GM19193 (cell line): ENCODE results near the gene CACNG1.

ENCODE experiments used
- POLR2A ChIP-seq: IDR thresholded peaks from 4 replicates; pipeline ENCODE4 v1.6.1; 2011; ENCODE audit not compliant: insufficient read depth, insufficient read length; ENCODE audit errors: extremely low read depth

CACNG1 gene

GRCh38 chr17:67044016-67044772, at the start of gene CACNG1:
CACNG1 (plus strand) TSS chr17:67044554; CDS start chr17:67044661, 107 bp downstream.
- TF ChIP-seq POLR2A, result no peak

- no peak for TF ChIP-seq POLR2A
Observed at GRCh38 chr17:66994930-66995535, 49.3 kb upstream of the CACNG1 start.

- TF ChIP-seq POLR2A, result no peak
Observed at GRCh38 chr17:66995944-66996343, 48.4 kb upstream of the CACNG1 start.

- TF ChIP-seq POLR2A, result no peak
Observed at GRCh38 chr17:66996926-66997325, 47.4 kb upstream of the CACNG1 start.

DNA sequence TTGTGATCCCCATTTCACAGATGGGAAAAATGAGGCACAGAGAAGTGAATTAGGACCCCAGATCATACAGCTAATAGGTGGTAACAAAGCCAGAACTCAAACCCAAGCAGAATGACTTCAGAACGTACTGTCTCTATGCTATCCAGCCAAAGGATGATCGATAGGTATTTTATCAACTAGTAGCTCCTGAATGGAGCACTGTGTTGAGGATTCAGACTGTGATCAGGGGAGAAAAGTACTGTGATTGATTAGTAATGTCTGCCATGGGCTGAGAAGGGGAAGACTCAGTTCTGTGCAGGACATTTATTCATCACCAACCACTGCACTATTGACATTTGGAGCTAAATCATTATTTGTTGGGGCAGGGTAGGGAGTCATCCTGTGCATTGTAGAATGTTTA, 41.1 kb upstream of the CACNG1 start:
- TF ChIP-seq POLR2A, result no peak

- TF ChIP-seq POLR2A, result no peak
Observed at GRCh38 chr17:67004181-67004580, 40.2 kb upstream of the CACNG1 start.

- no peak for TF ChIP-seq POLR2A
Observed at GRCh38 chr17:67007266-67007665, 37.1 kb upstream of the CACNG1 start.

- TF ChIP-seq POLR2A, result no peak
Observed at GRCh38 chr17:67008101-67008500, 36.3 kb upstream of the CACNG1 start.

DNA sequence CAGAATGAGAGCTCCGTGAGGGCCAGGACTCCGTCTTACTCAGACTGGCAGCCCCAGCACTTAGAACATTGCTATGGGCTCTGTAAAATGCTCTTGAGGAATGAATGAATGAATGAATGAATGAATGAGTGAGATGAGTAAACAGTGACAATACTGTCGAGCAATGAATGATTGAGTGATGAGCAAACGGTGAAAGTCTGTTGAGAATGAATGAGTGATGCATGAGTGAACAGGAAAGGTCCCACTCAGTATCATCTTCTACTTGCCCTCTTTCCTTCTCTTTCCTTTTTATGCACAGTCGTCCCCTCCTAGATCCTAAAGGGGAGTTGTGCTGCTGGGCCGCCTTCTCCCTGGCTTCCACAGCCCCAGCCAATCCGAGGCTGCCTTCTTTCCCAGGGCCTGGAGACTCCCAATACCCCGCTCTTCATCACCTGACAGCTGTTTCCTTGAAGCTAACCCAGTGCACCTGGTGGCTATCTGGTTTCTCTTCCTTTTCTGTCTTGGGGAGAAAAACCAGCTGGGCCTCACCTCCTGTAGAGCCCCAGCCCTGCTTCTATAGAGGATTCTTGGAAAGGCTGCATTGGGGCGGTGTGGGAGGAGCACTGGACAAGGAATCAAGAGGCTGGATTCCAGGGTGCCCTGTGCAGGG, 32.7 kb upstream of the CACNG1 start:
- no peak for TF ChIP-seq POLR2A

- TF ChIP-seq POLR2A, result no peak
Observed at GRCh38 chr17:67013891-67014290, 30.5 kb upstream of the CACNG1 start.

GRCh38 chr17:67015001-67015400, 29.4 kb upstream of the CACNG1 start:
- TF ChIP-seq POLR2A, result no peak

DNA sequence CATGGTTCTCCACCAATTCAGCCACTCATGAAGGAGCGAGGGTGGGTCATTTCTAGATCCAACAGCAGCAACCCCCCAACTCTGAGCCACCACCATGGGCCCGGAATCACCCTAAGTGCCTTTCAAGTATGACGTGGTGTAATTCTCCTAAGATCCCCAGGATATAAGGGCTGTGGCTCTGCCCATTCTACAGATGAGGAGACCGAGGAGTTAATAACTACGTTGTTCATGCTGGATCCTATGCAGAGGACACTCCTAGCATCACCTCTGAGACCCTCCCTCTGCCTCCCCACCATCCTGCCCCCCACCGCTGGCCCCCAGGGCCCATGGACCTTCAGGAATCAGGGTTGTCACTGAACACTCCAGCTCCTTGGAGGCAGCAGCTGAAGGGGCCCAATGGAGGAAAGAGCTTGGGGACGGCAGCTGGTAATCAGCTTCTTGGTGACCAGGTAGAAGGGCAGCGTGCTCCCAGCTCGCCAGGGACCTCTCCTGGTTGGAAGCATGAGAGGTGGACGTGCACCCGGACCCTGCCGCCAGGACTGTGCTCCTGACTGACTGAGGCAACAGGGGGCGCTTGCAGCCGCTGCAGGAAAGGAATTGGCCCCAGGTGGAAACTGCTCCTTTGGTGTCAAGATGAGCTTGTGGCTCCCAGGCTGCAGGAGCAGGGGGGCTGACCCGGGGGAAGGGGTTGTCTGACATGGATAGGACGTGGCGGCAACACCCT, 28.2 kb upstream of the CACNG1 start:
- no peak for TF ChIP-seq POLR2A

GRCh38 chr17:67017910-67018309, 26.4 kb upstream of the CACNG1 start:
- TF ChIP-seq POLR2A, result no peak

GRCh38 chr17:67018471-67019434, 25.6 kb upstream of the CACNG1 start:
- no peak for TF ChIP-seq POLR2A
